HepG2 (cell line): ENCODE results near the gene COL8A1. TPM values are rescaled to one million over a fixed set of nuclear protein-coding genes. Genes with fewer than 3 reads are reported as not detected.

Experiments
- ATAC-seq: fragments of 200-7000 bp; cut with Tn5 transposase; 3 replicates; pipeline ENCODE4 v1.9.1; 2020; ENCODE audit warnings: mild to moderate bottlenecking, moderate library complexity
- BruUV-seq: library from RNA; stranded (reverse); fragments of 400-500 nt; replicated peaks from 2 replicates; lab custom pipeline; 2021; lab: Mats Ljungman, UMichigan
- CTCF ChIA-PET: fragments of 300-600 bp; formaldehyde crosslinking; extraction: SDS; loops from one replicate; lab custom pipeline; 2021; ENCODE audit warnings: low total read pairs, inconsistent platforms, low intra/inter-chr PET ratio; lab: Yijun Ruan, JAX
- POLR2A ChIA-PET: fragments of 350-600 bp; sonication (Branson Sonifier 250); formaldehyde crosslinking; loops from one replicate; lab custom pipeline; 2020; ENCODE audit warnings: antibody characterized with exemption, inconsistent platforms; lab: Yijun Ruan, JAX
- DNase-seq: peaks from one replicate; pipeline ENCODE4 v3.0.0-alpha.2; 2015; ENCODE audit warnings: low spot score
- FAIRE-seq: peaks from 3 replicates; lab custom pipeline; 2011; peaks lifted over from hg19 to GRCh38; lab: Jason Lieb, UNC
- H2AFZ ChIP-seq: one replicate; pipeline ENCODE4 v1.6.1; 2011; ENCODE audit warnings: low read length, inconsistent platforms
- H3K27ac ChIP-seq: fragments of 300-600 bp; 3 replicates; pipeline ENCODE4 v1.8.0; 2011; ENCODE audit warnings: mixed run types, mild to moderate bottlenecking, mixed read lengths, low read length, inconsistent platforms; ENCODE audit not compliant: insufficient read depth; ENCODE audit errors: extremely low read length
- H3K27me3 ChIP-seq, 2 experiments: fragments of 200-600 bp in 1 of 2; 2 replicates in 1 of 2; 3 replicates in 1 of 2; pipeline versions ENCODE4 v1.6.0 to v1.8.0; 2011; ENCODE audit warnings: low read length in 2 of 2, mild to moderate bottlenecking in 2 of 2, moderate library complexity in 2 of 2, inconsistent platforms in 1 of 2; ENCODE audit not compliant: insufficient read depth in 2 of 2, control insufficient read depth in 1 of 2
- H3K36me3 ChIP-seq, 2 experiments: fragments of 200-600 bp in 1 of 2; replicated peaks in 1 of 2; 2 replicates in 1 of 2; 3 replicates in 1 of 2; pipeline versions ENCODE4 v1.5.1 to v1.8.0; 2011; ENCODE audit warnings: low read length in 2 of 2, inconsistent platforms in 1 of 2; ENCODE audit not compliant: insufficient read depth in 2 of 2, control insufficient read depth in 1 of 2
- H3K4me1 ChIP-seq: 2 replicates; pipeline ENCODE4 v1.5.1; 2012; ENCODE audit warnings: low read length, inconsistent platforms; ENCODE audit not compliant: insufficient read depth
- H3K4me2 ChIP-seq: 2 replicates; pipeline ENCODE4 v1.6.0; 2011; ENCODE audit warnings: low read depth, low read length, inconsistent platforms
- H3K4me3 ChIP-seq, 3 experiments: fragments of 200-600 bp in 1 of 3; sonication (generic), shearing (Covaris generic) in 1 of 3; replicated peaks in 1 of 3; 2 replicates each; pipeline ENCODE4 v1.5.1; 2011 to 2016; ENCODE audit warnings: low read length in 3 of 3, inconsistent platforms in 2 of 3, low read depth in 2 of 3, mild to moderate bottlenecking in 2 of 3, control low read depth in 1 of 3, mixed read lengths in 1 of 3; ENCODE audit not compliant: insufficient read depth in 1 of 3
- H3K79me2 ChIP-seq: one replicate; pipeline ENCODE4 v1.6.1; 2011; ENCODE audit warnings: low read length, inconsistent platforms; ENCODE audit not compliant: insufficient read depth
- H3K9ac ChIP-seq: 2 replicates; pipeline ENCODE4 v1.6.0; 2011; ENCODE audit warnings: mild to moderate bottlenecking, low read depth, low read length, inconsistent platforms; ENCODE audit not compliant: insufficient read depth
- H3K9me3 ChIP-seq: 2 replicates; pipeline ENCODE4 v1.5.1; 2012; ENCODE audit warnings: mild to moderate bottlenecking, low read length
- H4K20me1 ChIP-seq: 2 replicates; pipeline ENCODE4 v1.6.0; 2011; ENCODE audit warnings: inconsistent platforms, mild to moderate bottlenecking, low read length, moderate library complexity; ENCODE audit not compliant: insufficient read depth
- ARNT ChIP-seq: fragments of 450-650 bp; IDR thresholded peaks from 2 replicates; pipeline ENCODE4 v1.6.1; 2017
- HMGA1 ChIP-seq: sonication (generic); formaldehyde crosslinking; conservative IDR thresholded peaks from 2 replicates; pipeline ENCODE4 v1.4.0; 2020; ENCODE audit warnings: missing genetic modification reagents
- MAZ ChIP-seq, 2 experiments: sonication (generic) in 1 of 2; formaldehyde crosslinking in 1 of 2; IDR thresholded peaks; 2 replicates each; pipeline versions ENCODE4 v1.5.0 to v1.6.1; 2012 to 2020; ENCODE audit warnings: low read depth in 2 of 2, mild to moderate bottlenecking in 2 of 2, borderline replicate concordance in 1 of 2, improper control_type of control experiment in 1 of 2, low read length in 1 of 2, missing genetic modification reagents in 1 of 2, moderate library complexity in 1 of 2
- MTA3 ChIP-seq: sonication (generic); formaldehyde crosslinking; IDR thresholded peaks from 2 replicates; pipeline ENCODE4 v1.4.0; 2020; ENCODE audit warnings: missing genetic modification reagents
- MZF1 ChIP-seq: sonication (generic); formaldehyde crosslinking; IDR thresholded peaks from 2 replicates; pipeline ENCODE4 v1.8.1; 2023; ENCODE audit warnings: mild to moderate bottlenecking, missing genetic modification reagents, borderline replicate concordance
- NFIB ChIP-seq: sonication (generic); formaldehyde crosslinking; IDR thresholded peaks from 2 replicates; pipeline ENCODE4 v1.9.0; 2021; ENCODE audit warnings: missing genetic modification reagents, mild to moderate bottlenecking, borderline replicate concordance
- NFYC ChIP-seq: IDR thresholded peaks from 2 replicates; pipeline ENCODE4 v1.6.1; 2016; ENCODE audit warnings: missing genetic modification reagents, missing compliant biosample characterization
- NR1H2 ChIP-seq: sonication (generic); formaldehyde crosslinking; IDR thresholded peaks from 2 replicates; pipeline ENCODE4 v1.8.1; 2022; ENCODE audit warnings: low read depth, missing genetic modification reagents, borderline replicate concordance
- SRSF1 ChIP-seq: fragments of 200-400 bp; formaldehyde crosslinking; optimal IDR thresholded peaks from 2 replicates; pipeline ENCODE3; 2017; ENCODE audit warnings: mild to moderate bottlenecking, low read depth, low read length, moderate library complexity
- TCF12 ChIP-seq, 2 experiments: fragments of 450-650 bp in 1 of 2; sonication (generic) in 1 of 2; formaldehyde crosslinking in 1 of 2; IDR thresholded peaks; 2 replicates each; pipeline versions ENCODE4 v1.6.1 to v1.8.0; 2017 to 2022; ENCODE audit warnings: antibody characterized with exemption in 1 of 2, mild to moderate bottlenecking in 1 of 2, missing genetic modification reagents in 1 of 2, moderate library complexity in 1 of 2
- ZBTB7B ChIP-seq: sonication (generic); formaldehyde crosslinking; IDR thresholded peaks from 2 replicates; pipeline ENCODE4 v1.4.0; 2020; ENCODE audit warnings: missing genetic modification reagents
- ZNF619 ChIP-seq: sonication (generic); formaldehyde crosslinking; IDR thresholded peaks from 2 replicates; pipeline ENCODE4 v1.4.0; 2020; ENCODE audit warnings: mild to moderate bottlenecking, missing genetic modification reagents
- WGBS: methylation state at CpG from one replicate; pipeline ENCODE4 v1.1.6; 2017; ENCODE audit warnings: low lambda C conversion rate; 5-methylcytosine and 5-hydroxymethylcytosine counted together
- in situ Hi-C: cut with HindIII; loops from 2 replicates; pipeline ENCODE4 v1.10.0; 2017; ENCODE audit warnings: low pct_unique_long_range_greater_than_20kb; ENCODE audit not compliant: extremely low pct_ligation_motif_present
- intact Hi-C: fragments of 100-400 bp; cut with micrococcal nuclease; formaldehyde crosslinking; loops from one replicate; pipeline ENCODE4 v1.10.0; 2022; ENCODE audit not compliant: unreplicated experiment
- polyA plus RNA-seq, 8 experiments: library from polyadenylated mRNA; depleted of rRNA in 3 of 8; stranded (reverse) in 7 of 8; unstranded in 1 of 8; fragments of >200 nt; fragmentation: Illumina TruSeq in 4 of 8; extraction: Trizol in 4 of 8; gene quantifications; 2 replicates each; pipeline versions ENCODE4 v1.2.1 to v1.2.3, GENCODE V29; 2011 to 2016; ENCODE audit warnings: low read depth in 4 of 8, missing spikeins in 1 of 8, mixed read lengths in 1 of 8; ENCODE audit not compliant: insufficient read depth in 1 of 8
- total RNA-seq, 5 experiments: library from RNA; depleted of rRNA; stranded (reverse); fragments of >200 nt; fragmentation: Illumina TruSeq; extraction: Trizol; gene quantifications; 2 replicates each; pipeline ENCODE4 v1.2.3, GENCODE V29; 2016; ENCODE audit warnings: low read depth in 1 of 5
- TF ChIP-seq, protein P1 (sequence below): sonication (generic); formaldehyde crosslinking; IDR thresholded peaks from 2 replicates; pipeline ENCODE4 v1.5.0; 2020; ENCODE audit warnings: mild to moderate bottlenecking, missing genetic modification reagents
- TF ChIP-seq, protein P2 (sequence below): IDR thresholded peaks from 2 replicates; pipeline ENCODE4 v1.6.1; 2016; ENCODE audit warnings: missing compliant biosample characterization, missing genetic modification reagents, borderline replicate concordance

The COL8A1 gene
- total and polyA plus RNA-seq, 2 of the 13 experiments (the other 11 are each of a cell fraction or from before 2014, with no cell fraction given) = not detected

DNA sequence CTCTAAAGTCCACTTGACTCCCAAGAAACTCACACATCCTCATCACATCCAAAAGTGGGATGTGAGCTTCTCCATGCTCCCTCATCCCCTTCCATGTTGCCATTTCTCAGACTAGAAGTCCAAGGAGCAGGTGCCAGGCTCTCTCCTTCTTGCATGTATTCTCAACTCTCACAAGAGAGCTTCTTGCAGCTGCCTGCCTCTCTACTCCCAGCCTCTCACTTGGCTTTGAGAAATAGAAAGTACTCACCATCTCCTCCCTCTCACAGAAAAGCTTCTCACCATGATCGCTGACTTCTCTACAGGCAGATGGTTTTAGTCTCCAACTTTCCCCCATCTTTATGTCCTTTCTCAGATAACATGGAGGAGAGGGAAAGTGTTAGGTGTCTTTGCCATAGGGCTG is 26.6 kb downstream of the COL8A1 start (continued):
- no peak for TF ChIP-seq NFIB (CRISPR knock-in tag)

GRCh38 chr3:99666201-99666600 is 27.8 kb downstream of the COL8A1 start:
- CTCF ChIA-PET = no interaction called here
- no peaks in the 10 kb centered on the region for H3K9me3 ChIP-seq
- no peak overlapping the region for H3K4me3 ChIP-seq
- no peak overlapping the region for H2AFZ ChIP-seq
- no peak overlapping the region for H3K9ac ChIP-seq
- FAIRE-seq (no peak), DNase-seq (no peak), ATAC-seq (no peak)
- POLR2A ChIA-PET = no interaction called here
- BruUV-seq = no TSS peak
- no peaks in the 10 kb centered on the region for H3K4me1 ChIP-seq
- H3K79me2 ChIP-seq = no peaks in the 10 kb centered on the region
- no peak overlapping the region for H3K27ac ChIP-seq
- intact Hi-C loops (no loop called here), in situ Hi-C loops (no loop called here)
- no peak overlapping the region for H3K4me2 ChIP-seq
- H3K27me3 ChIP-seq = no peaks in the 10 kb centered on the region; a peak in 1 of 5 replicates
- no peaks in the 10 kb centered on the region for H4K20me1 ChIP-seq
- H3K36me3 ChIP-seq = no peaks in the 10 kb centered on the region
- WGBS = 0% methylated on average over 1 of the region's 1 CpG
- no peak for TF ChIP-seq ZNF619 (CRISPR knock-in tag)
- no peak for TF ChIP-seq MAZ (IDR thresholded peaks at IDR 0.05; ENCODE audit: borderline replicate concordance, low read depth, low read length)
- TF ChIP-seq MAZ (CRISPR knock-in tag; IDR thresholded peaks at IDR 0.05; ENCODE audit: low read depth) = no peak
- TF ChIP-seq MZF1 = no peak
- no peak for TF ChIP-seq SRSF1
- no peak for TF ChIP-seq MTA3 (CRISPR knock-in tag)
- no peak for TF ChIP-seq NFYC (CRISPR knock-in tag)
- no peak for TF ChIP-seq HMGA1 (CRISPR knock-in tag)
- TF ChIP-seq ARNT = no peak
- no peak for TF ChIP-seq NR1H2 (CRISPR knock-in tag)
- TF ChIP-seq, protein P1, sequence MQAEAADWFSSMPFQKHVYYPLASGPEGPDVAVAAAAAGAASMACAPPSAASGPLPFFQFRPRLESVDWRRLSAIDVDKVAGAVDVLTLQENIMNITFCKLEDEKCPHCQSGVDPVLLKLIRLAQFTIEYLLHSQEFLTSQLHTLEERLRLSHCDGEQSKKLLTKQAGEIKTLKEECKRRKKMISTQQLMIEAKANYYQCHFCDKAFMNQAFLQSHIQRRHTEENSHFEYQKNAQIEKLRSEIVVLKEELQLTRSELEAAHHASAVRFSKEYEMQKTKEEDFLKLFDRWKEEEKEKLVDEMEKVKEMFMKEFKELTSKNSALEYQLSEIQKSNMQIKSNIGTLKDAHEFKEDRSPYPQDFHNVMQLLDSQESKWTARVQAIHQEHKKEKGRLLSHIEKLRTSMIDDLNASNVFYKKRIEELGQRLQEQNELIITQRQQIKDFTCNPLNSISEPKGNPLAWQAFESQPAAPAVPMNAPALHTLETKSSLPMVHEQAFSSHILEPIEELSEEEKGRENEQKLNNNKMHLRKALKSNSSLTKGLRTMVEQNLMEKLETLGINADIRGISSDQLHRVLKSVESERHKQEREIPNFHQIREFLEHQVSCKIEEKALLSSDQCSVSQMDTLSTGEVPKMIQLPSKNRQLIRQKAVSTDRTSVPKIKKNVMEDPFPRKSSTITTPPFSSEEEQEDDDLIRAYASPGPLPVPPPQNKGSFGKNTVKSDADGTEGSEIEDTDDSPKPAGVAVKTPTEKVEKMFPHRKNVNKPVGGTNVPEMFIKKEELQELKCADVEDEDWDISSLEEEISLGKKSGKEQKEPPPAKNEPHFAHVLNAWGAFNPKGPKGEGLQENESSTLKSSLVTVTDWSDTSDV (CRISPR knock-in tag) = no peak
- TF ChIP-seq ZBTB7B (CRISPR knock-in tag) = no peak
- no peak for TF ChIP-seq TCF12 (IDR thresholded peaks at IDR 0.05)
- TF ChIP-seq TCF12 (CRISPR knock-in tag; IDR thresholded peaks at IDR 0.05) = no peak
- TF ChIP-seq, protein P2, sequence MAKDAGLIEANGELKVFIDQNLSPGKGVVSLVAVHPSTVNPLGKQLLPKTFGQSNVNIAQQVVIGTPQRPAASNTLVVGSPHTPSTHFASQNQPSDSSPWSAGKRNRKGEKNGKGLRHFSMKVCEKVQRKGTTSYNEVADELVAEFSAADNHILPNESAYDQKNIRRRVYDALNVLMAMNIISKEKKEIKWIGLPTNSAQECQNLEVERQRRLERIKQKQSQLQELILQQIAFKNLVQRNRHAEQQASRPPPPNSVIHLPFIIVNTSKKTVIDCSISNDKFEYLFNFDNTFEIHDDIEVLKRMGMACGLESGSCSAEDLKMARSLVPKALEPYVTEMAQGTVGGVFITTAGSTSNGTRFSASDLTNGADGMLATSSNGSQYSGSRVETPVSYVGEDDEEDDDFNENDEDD (CRISPR knock-in tag) = no peak
- TF ChIP-seq, all 625 proteins: peak for 0
